Transverse colon (tissue), 4 donors: Measurements from ENCODE around the gene IER5. TPM values are rescaled to one million over a fixed set of nuclear protein-coding genes. Genes with fewer than 3 reads are reported as not detected.

Experiments
- DNase-seq: peaks from one replicate; pipeline ENCODE4 v3.0.0-alpha.2; 2019
- H3K27ac ChIP-seq, 4 donors: fragments of 200-600 bp; sonication (generic); 2 replicates each; pipeline ENCODE4 v1.5.1; 2016 to 2018; ENCODE audit warnings: inconsistent platforms in 4 of 4
- H3K27me3 ChIP-seq: fragments of 200-600 bp; sonication (generic); 2 replicates; pipeline ENCODE4 v1.5.1; 2017; ENCODE audit warnings: inconsistent platforms
- H3K36me3 ChIP-seq, 4 donors: fragments of 200-600 bp; sonication (generic); 2 replicates each; pipeline ENCODE4 v1.5.1; 2017 to 2019; ENCODE audit warnings: inconsistent platforms in 4 of 4
- H3K4me1 ChIP-seq, 4 donors: fragments of 200-600 bp; sonication (generic); 2 replicates each; pipeline ENCODE4 v1.5.1; 2017 to 2020; ENCODE audit warnings: inconsistent platforms in 4 of 4
- H3K4me3 ChIP-seq, 4 donors: fragments of 200-600 bp; sonication (generic); 1 replicate in 1 of 4; 2 replicates in 3 of 4; pipeline versions ENCODE4 v1.5.1 to v1.6.1; 2017 to 2019; ENCODE audit warnings: inconsistent platforms in 4 of 4
- H3K9me3 ChIP-seq, 2 donors: fragments of 200-600 bp; sonication (generic); 2 replicates each; pipeline ENCODE4 v1.5.1; 2017 to 2019; ENCODE audit warnings: inconsistent platforms in 2 of 2
- CTCF ChIP-seq, 5 experiments: fragments of 200-600 bp in 3 of 5; fragments of 450-650 bp in 2 of 5; sonication (generic) in 3 of 5; IDR thresholded peaks; 1 replicate in 2 of 5; 2 replicates in 3 of 5; pipeline ENCODE4 v1.5.1; 2016 to 2017; ENCODE audit warnings: antibody characterized with exemption in 5 of 5, inconsistent platforms in 3 of 5, mild to moderate bottlenecking in 2 of 5, moderate library complexity in 1 of 5
- EP300 ChIP-seq: sonication (generic); formaldehyde crosslinking; IDR thresholded peaks from one replicate; pipeline ENCODE4 v1.6.1; 2017; ENCODE audit warnings: antibody characterized with exemption, low read depth
- POLR2A ChIP-seq: fragments of 450-650 bp; IDR thresholded peaks from one replicate; pipeline ENCODE4 v1.6.1; 2016; ENCODE audit warnings: antibody characterized with exemption, mild to moderate bottlenecking, moderate library complexity
- POLR2AphosphoS5 ChIP-seq, 3 donors: sonication (generic); formaldehyde crosslinking; IDR thresholded peaks; one replicate each; pipeline ENCODE4 v1.6.1; 2016; ENCODE audit warnings: antibody characterized with exemption in 3 of 3
- WGBS, 2 donors: methylation state at CpG; one replicate each; pipeline ENCODE4 v1.1.5; 2018; ENCODE audit warnings: low coverage in 1 of 2; 5-methylcytosine and 5-hydroxymethylcytosine counted together
- in situ Hi-C, 4 donors: fragments of 200-750 bp; cut with MboI; loops; one replicate each; pipeline versions ENCODE4 v1.15.0 to v1.15.1; 2017; ENCODE audit warnings: low sequenced_read_pairs in 3 of 4, low pct_ligation_motif_present in 1 of 4, low pct_unique_long_range_greater_than_20kb in 1 of 4
- intact Hi-C: fragments of 100-400 bp; cut with DNase I; formaldehyde crosslinking; loops from one replicate; pipeline ENCODE4 v1.15.1; 2023; ENCODE audit warnings: low total_unique reads
- total RNA-seq, 4 donors: library from RNA; depleted of rRNA; stranded (reverse); fragments of >200 nt; gene quantifications; one replicate each; pipeline ENCODE4 v1.1.0, GENCODE V29; 2016

IER5 gene
- total RNA-seq, 4 donors from 2014 or later: 12.1 to 40.3 (median 16.5) TPM

- no peaks in the 10 kb centered on the region for H3K9me3 ChIP-seq
- DNase-seq: peak; percentile 25
- no peak overlapping the region for H3K27ac ChIP-seq
- no peak overlapping the region for H3K4me3 ChIP-seq
- intact Hi-C loops (loop anchor here (5.0 kb wide), 2 partner anchors 54 to 104 kb away; partner anchors contain the start of gene IER5), in situ Hi-C loops (loop anchor here in 3 of 4 donors (5.0 to 25.0 kb wide), 4 partner anchors 57 to 104 kb away; partner anchors contain the start of genes IER5 (in 2 of the 3) and MR1 (in 1 of the 3))
- peaks cover 0 to 12% (median 5%) of the 10 kb centered on the region in 4 donors for H3K4me1 ChIP-seq
- no peaks in the 10 kb centered on the region for H3K27me3 ChIP-seq
- WGBS, 2 donors: 50% methylated on average over 5 of the region's 5 CpGs; no CpG with 5 or more reads in 1 of the 2 donors
- H3K36me3 ChIP-seq: no peaks in the 10 kb centered on the region
- no peak for TF ChIP-seq EP300
- no peak for TF ChIP-seq POLR2AphosphoS5 (IDR thresholded peaks at IDR 0.05)
- TF ChIP-seq CTCF (IDR thresholded peaks at IDR 0.05): no peak
- TF ChIP-seq POLR2A: no peak
These were observed 53.0 kb downstream of the IER5 start for GRCh38 chr1:181141431-181141910.

Other genes with a start within 250 kb of the IER5 start
- 1 to 10 TPM; 2.3 to 9.4 (median 2.8) TPM for gene KIAA1614, start 175.8 kb upstream of the IER5 start, total RNA-seq
- 10 to 100 TPM; 16.1 to 21.0 (median 17.6) TPM for gene STX6, start 65.8 kb upstream of the IER5 start, total RNA-seq
- 1 to 10 TPM in 3 of 4 donors, under 1 TPM in 1; 1.00 to 8.6 (median 4.7) TPM for gene MR1, start 54.7 kb upstream of the IER5 start, total RNA-seq